ENCODE data around the gene TP53AIP1. TPM values are rescaled to one million over a fixed set of nuclear protein-coding genes. Genes with fewer than 3 reads are reported as not detected.

The TP53AIP1 gene
- total and polyA plus RNA-seq, 8 donors, result 0.12 to 1.0 (median 0.16) TPM; not detected in 2

- FAIRE-seq (no peak), DNase-seq (peak in 5 of 6 donors; percentile 64 to 76 (median 66)), ATAC-seq (peak; percentile 76 to 81 (median 78))
- TF ChIP-seq, protein P1, sequence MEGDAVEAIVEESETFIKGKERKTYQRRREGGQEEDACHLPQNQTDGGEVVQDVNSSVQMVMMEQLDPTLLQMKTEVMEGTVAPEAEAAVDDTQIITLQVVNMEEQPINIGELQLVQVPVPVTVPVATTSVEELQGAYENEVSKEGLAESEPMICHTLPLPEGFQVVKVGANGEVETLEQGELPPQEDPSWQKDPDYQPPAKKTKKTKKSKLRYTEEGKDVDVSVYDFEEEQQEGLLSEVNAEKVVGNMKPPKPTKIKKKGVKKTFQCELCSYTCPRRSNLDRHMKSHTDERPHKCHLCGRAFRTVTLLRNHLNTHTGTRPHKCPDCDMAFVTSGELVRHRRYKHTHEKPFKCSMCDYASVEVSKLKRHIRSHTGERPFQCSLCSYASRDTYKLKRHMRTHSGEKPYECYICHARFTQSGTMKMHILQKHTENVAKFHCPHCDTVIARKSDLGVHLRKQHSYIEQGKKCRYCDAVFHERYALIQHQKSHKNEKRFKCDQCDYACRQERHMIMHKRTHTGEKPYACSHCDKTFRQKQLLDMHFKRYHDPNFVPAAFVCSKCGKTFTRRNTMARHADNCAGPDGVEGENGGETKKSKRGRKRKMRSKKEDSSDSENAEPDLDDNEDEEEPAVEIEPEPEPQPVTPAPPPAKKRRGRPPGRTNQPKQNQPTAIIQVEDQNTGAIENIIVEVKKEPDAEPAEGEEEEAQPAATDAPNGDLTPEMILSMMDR (IDR thresholded peaks at IDR 0.05), result peak; percentile 21 to 47 (median 32)
- intact Hi-C loops (cut with DNase I), result no loop called here
- Histone ChIP-seq H3K27me3 (no peaks in the 10 kb centered on the region), H3K4me1 (peaks cover 0 to 32% (median 23%) of the 10 kb centered on the region in 3 donors), H3K36me3 (no peaks in the 10 kb centered on the region), H3K4me3 (peak overlapping the region; percentile 14 to 63 (median 44)), H3K27ac (peak overlapping the region; percentile 62 to 87 (median 68)), H3K9me3 (no peaks in the 10 kb centered on the region)
- 3% methylated on average over 43 to 45 of the region's 45 CpGs for WGBS, 2 donors
Measured at GRCh38 chr11:128905345-128906184, 37.1 kb downstream of the TP53AIP1 start.

- Histone ChIP-seq H3K4me3 (peak overlapping the region; percentile 14 to 63 (median 44)), H3K27ac (peak overlapping the region; percentile 59 to 87 (median 68)), H3K9me3 (no peaks in the 10 kb centered on the region), H3K27me3 (no peaks in the 10 kb centered on the region), H3K36me3 (no peaks in the 10 kb centered on the region), H3K4me1 (peaks cover 0 to 40% (median 25%) of the 10 kb centered on the region in 3 donors)
- ATAC-seq, result peak; percentile 53 to 64 (median 62)
- no peak for FAIRE-seq
- DNase-seq, result peak in 5 of 6 donors; percentile 33 to 80 (median 58)
- 10 to 11% methylated on average over 25 of the region's 25 CpGs for WGBS, 2 donors
- TF ChIP-seq, protein P1 (IDR thresholded peaks at IDR 0.05), result no peak
- intact Hi-C loops (cut with DNase I), result no loop called here
Measured at GRCh38 chr11:128904656-128905344, 37.9 kb downstream of the TP53AIP1 start.

- ATAC-seq (no peak), FAIRE-seq (no peak), DNase-seq (no peak)
- TF ChIP-seq, protein P1 (IDR thresholded peaks at IDR 0.05), result no peak
- intact Hi-C loops (cut with DNase I), result no loop called here
- WGBS, 2 donors, result 75 to 81% methylated on average over 14 of the region's 14 CpGs
- H3K36me3 ChIP-seq, result no peaks in the 10 kb centered on the region
- peak overlapping the region in 2 of 4 donors; percentile 59 to 87 for H3K27ac ChIP-seq
- H3K27me3 ChIP-seq, result no peaks in the 10 kb centered on the region
- H3K9me3 ChIP-seq, result no peaks in the 10 kb centered on the region
- H3K4me3 ChIP-seq, result no peak overlapping the region
- H3K4me1 ChIP-seq, result peaks cover 0 to 40% (median 21%) of the 10 kb centered on the region in 3 donors
Measured at GRCh38 chr11:128904303-128904655, 38.4 kb downstream of the TP53AIP1 start.

GRCh38 chr11:128903248-128904061 lies 39.2 kb downstream of the TP53AIP1 start:
- H3K9me3 ChIP-seq, result no peaks in the 10 kb centered on the region
- no peaks in the 10 kb centered on the region for H3K36me3 ChIP-seq
- TF ChIP-seq, protein P1 (IDR thresholded peaks at IDR 0.05), result no peak
- no peak overlapping the region for H3K27ac ChIP-seq
- DNase-seq (peak in 1 of 6 donors; percentile 49), ATAC-seq (peak in 2 of 4 donors; percentile 2 to 3), FAIRE-seq (no peak)
- H3K4me1 ChIP-seq, result peaks cover 1 to 34% (median 20%) of the 10 kb centered on the region in 3 donors
- H3K4me3 ChIP-seq, result no peak overlapping the region
- intact Hi-C loops (cut with DNase I), result no loop called here
- 79 to 80% methylated on average over 17 of the region's 17 CpGs for WGBS, 2 donors
- no peaks in the 10 kb centered on the region for H3K27me3 ChIP-seq
